Mucosa of descending colon (tissue), 3 donors: ENCODE results near the gene CDK2AP2. TPM values are rescaled to one million over a fixed set of nuclear protein-coding genes. Genes with fewer than 3 reads are reported as not detected.
A peak's percentile ranks its signal among the peaks of the same experiment; 100 is the strongest.

Experiments used
- ATAC-seq: fragments of 200-7000 bp; cut with Tn5 transposase; one replicate; pipeline ENCODE4 v1.9.1; 2020; ENCODE audit warnings: mild to moderate bottlenecking, moderate library complexity
- DNase-seq, 3 donors: peaks; one replicate each; pipeline ENCODE4 v3.0.0-alpha.2; 2020
- H3K36me3 ChIP-seq: fragments of 200-600 bp; one replicate; pipeline ENCODE4 v1.8.0; 2021; ENCODE audit warnings: low read depth, mild to moderate bottlenecking
- H3K4me1 ChIP-seq: fragments of 200-600 bp; one replicate; pipeline ENCODE4 v1.8.0; 2021; ENCODE audit warnings: low read depth, mild to moderate bottlenecking
- H3K4me3 ChIP-seq: fragments of 200-600 bp; one replicate; pipeline ENCODE4 v1.8.0; 2021; ENCODE audit warnings: mild to moderate bottlenecking
- H3K9me3 ChIP-seq: fragments of 200-600 bp; one replicate; pipeline ENCODE4 v1.8.0; 2021; ENCODE audit warnings: mild to moderate bottlenecking
- intact Hi-C, 2 donors: fragments of 100-400 bp; cut with DNase I in 1 of 2; cut with micrococcal nuclease in 1 of 2; formaldehyde crosslinking; loops; one replicate each; pipeline versions ENCODE4 v1.11.0 to v1.11.1; 2022; cut with DNase I, micrococcal nuclease
- total RNA-seq, 3 donors: library from RNA; stranded (reverse); fragmentation: NEBNext Ultra II Directional in 2 of 3; extraction: Animal tissue kit (Norgen Biotek cat#: 25700) in 2 of 3; gene quantifications; one replicate each; pipeline versions ENCODE4 v1.2.1 to v1.2.4, GENCODE V29; 2021 to 2023
- TF ChIP-seq, protein P1 (sequence below): fragments of 200-600 bp; IDR thresholded peaks from one replicate; pipeline ENCODE4 v1.8.0; 2022; ENCODE audit warnings: antibody characterized with exemption, mild to moderate bottlenecking
- donor health status: DM: no; HTN: no; CAD: no; lungs with moderate emphysema.
- donor health status: DM: no; HTN: no; CAD: no.
- donor health status: DM: no; HTN: yes; CAD: no.

CDK2AP2 gene
- total RNA-seq, 3 donors from 2014 or later = 63.5 to 81.3 (median 79.3) TPM

DNA sequence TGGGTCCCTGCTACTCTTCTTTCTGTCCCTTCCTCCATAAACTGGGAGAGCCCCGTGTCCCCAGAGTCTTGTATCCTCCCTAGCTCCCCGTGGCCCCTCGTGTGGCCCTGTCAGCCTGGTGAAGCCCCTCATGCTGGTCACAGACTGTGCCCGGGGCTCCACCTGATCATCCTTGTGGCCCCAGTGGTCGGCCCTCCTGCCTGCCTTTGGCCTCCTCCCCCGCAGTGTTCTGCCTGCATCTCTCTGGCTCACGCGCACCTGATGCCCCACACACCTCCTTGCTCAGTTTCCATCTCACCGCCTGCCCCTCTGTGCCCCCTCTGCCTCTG is 16.5 kb upstream of the CDK2AP2 start:
- Histone ChIP-seq H3K9me3 (no peaks in the 10 kb centered on the region), H3K36me3 (no peaks in the 10 kb centered on the region), H3K4me1 (peaks cover 7% of the 10 kb centered on the region), H3K4me3 (no peak overlapping the region)
- intact Hi-C loops = no loop called here
- TF ChIP-seq, protein P1, sequence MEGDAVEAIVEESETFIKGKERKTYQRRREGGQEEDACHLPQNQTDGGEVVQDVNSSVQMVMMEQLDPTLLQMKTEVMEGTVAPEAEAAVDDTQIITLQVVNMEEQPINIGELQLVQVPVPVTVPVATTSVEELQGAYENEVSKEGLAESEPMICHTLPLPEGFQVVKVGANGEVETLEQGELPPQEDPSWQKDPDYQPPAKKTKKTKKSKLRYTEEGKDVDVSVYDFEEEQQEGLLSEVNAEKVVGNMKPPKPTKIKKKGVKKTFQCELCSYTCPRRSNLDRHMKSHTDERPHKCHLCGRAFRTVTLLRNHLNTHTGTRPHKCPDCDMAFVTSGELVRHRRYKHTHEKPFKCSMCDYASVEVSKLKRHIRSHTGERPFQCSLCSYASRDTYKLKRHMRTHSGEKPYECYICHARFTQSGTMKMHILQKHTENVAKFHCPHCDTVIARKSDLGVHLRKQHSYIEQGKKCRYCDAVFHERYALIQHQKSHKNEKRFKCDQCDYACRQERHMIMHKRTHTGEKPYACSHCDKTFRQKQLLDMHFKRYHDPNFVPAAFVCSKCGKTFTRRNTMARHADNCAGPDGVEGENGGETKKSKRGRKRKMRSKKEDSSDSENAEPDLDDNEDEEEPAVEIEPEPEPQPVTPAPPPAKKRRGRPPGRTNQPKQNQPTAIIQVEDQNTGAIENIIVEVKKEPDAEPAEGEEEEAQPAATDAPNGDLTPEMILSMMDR = no peak
- no peak for ATAC-seq
- peak in 1 of 3 donors; percentile 34 for DNase-seq

DNA sequence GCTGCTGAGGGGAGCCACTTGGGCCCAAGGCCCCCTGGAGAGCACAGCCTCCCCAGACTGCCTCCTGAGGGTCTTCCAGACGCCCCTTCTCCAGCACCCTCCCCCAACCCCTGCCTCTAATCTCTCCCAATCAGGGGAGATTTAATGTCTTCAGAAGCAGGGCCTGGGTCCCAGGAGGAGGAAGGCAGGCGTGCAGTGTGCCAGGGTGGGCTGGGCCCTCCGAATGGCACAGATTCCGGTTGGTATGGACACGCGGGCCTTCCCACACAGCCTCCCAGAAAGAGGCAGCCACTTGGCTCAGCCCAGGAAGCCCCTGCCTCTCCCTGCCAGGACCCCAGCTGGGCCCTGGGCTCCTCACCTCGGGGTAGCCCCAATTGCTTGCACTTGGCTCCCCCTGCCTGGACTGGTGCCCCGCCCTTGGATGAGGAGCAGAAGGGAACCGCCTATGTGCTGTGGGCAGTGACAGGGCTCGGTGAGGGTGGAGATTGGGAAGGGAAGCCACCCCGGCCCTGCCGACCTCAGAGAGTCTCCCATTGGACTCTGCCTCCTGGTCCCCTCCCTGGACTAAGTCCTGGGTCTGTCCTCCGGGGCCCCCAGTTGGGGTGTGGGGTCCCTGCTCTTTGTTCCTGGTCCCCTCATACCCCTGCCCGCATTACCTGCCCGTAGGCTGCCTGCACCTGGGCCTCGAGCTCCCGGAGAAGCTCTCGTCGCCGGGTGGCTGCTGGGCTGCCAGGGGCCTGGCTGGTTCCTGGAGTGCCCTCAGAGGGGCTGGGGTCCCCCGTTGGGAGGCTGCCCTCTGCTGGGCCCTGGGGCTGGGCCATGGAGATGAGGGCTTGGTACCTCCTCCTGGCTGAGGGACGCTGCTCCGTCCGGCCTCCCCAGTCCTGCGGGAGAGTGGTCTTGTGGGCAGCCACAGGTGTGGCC is 15.9 kb upstream of the CDK2AP2 start:
- intact Hi-C loops = no loop called here
- peaks cover 7% of the 10 kb centered on the region for H3K4me1 ChIP-seq
- ATAC-seq (peak; percentile 70), DNase-seq (peak in 2 of 3 donors; percentile 64 to 66)
- H3K4me3 ChIP-seq = no peak overlapping the region
- TF ChIP-seq, protein P1 = no peak
- H3K9me3 ChIP-seq = no peaks in the 10 kb centered on the region
- H3K36me3 ChIP-seq = no peaks in the 10 kb centered on the region

DNA sequence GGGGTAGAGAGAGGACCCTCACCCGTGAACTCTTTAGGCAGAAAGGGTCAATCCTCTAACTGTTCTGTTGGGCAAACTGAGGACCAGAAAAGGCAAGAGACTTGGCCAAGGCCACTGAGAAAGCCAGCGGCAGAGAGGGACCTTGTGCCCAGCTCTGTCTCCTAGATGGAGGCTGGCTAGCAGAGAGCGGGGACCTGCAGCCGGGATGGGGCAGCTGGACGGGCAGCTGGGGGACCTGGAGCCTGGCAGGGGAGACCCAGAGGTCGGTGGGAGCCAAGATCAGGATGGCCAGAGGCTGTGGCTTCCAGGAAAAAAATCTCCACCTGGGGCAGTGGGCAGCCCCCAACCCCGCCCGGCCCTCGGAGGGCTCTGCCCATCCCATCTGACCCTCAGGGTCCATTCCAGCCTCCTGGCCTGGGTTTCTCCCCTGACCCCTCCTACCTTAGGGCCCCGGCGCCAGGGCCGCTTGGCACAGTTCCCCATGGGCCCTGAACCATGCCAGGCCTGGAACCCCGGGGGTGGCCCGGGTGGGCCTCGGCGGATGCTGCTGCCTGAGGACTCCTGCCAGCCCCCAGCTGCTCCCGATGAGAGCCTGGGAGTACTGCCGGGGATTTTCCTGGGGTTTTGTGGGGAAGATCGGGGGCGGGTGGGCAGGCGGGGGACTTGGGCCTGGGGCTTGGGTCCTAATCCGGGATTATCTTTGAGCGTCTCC is 15.0 kb upstream of the CDK2AP2 start, which contains the start of gene CABP2:
TSS of gene CABP2 (minus strand) at position 603 of the 712 bp plus-strand sequence. CDS start at position 483, 120 bp downstream.
- H3K9me3 ChIP-seq = no peaks in the 10 kb centered on the region
- intact Hi-C loops = no loop called here
- peaks cover 7% of the 10 kb centered on the region for H3K4me1 ChIP-seq
- TF ChIP-seq, protein P1 = no peak
- no peak within 1 kb of the TSS for H3K4me3 ChIP-seq
- DNase-seq = peak in 1 of 3 donors; percentile 46
- no peak for ATAC-seq
- H3K36me3 ChIP-seq = no peaks in the 10 kb centered on the region

DNA sequence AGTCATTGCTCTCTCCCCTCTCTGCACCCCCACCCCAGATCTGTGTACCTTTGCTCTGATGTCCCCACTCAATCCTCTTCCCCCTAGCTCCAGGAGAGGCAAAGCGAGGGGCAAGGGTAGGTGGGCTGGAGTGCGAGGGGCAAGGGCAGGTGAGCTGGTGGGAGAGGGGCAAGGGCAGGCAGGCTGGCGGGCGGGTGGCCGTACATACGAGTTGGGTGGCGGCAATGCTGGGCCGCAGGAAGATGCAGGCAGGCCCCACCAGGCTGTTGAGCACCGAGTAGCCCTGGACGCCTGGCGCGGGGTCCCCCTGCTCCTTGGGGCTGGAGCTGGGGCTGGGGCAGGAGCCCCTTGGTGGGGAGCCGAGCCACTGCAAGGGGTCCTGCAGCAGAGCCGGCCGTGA is 14.4 kb upstream of the CDK2AP2 start:
- no peak for ATAC-seq
- H3K9me3 ChIP-seq = no peaks in the 10 kb centered on the region
- intact Hi-C loops = no loop called here
- TF ChIP-seq, protein P1 = no peak
- DNase-seq = peak in 1 of 3 donors; percentile 45
- no peak overlapping the region for H3K4me3 ChIP-seq
- peaks cover 7% of the 10 kb centered on the region for H3K4me1 ChIP-seq
- H3K36me3 ChIP-seq = no peaks in the 10 kb centered on the region

DNA sequence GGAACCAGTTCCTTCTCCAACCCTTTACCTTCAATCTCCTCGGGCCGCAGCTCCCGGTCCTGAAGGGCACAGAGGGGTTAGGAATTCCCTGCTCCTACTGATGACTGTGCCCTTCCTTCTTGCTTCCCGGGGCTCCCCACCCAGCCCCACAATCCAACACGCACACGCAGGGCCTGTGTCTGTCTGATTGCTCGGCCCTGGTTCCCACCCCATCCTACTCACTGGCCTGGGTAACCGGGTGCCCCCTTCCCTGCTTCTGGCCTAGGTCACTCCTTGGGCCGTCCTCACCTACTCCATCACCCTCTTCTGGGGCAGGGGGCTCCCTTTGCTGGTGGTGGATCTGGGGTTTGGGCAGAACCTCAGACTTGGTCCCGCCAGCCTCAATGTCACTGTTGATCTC is 14.0 kb upstream of the CDK2AP2 start:
- ATAC-seq = no peak

More for the DNA sequence above, 14.0 kb upstream of the CDK2AP2 start:
- intact Hi-C loops = no loop called here
- no peak for DNase-seq
- Histone ChIP-seq H3K9me3 (no peaks in the 10 kb centered on the region), H3K36me3 (no peaks in the 10 kb centered on the region), H3K4me1 (peaks cover 7% of the 10 kb centered on the region), H3K4me3 (no peak overlapping the region)
- TF ChIP-seq, protein P1 = no peak
